GM12801 (cell line): Measurements from ENCODE around the gene OCA2.

ENCODE experiments used
- TF ChIP-seq, protein P1 (sequence below): IDR thresholded peaks from one replicate; pipeline ENCODE4 v1.5.1; 2011; ENCODE audit warnings: control low read depth; ENCODE audit not compliant: insufficient read length; ENCODE audit errors: extremely low read depth

OCA2 gene

DNA sequence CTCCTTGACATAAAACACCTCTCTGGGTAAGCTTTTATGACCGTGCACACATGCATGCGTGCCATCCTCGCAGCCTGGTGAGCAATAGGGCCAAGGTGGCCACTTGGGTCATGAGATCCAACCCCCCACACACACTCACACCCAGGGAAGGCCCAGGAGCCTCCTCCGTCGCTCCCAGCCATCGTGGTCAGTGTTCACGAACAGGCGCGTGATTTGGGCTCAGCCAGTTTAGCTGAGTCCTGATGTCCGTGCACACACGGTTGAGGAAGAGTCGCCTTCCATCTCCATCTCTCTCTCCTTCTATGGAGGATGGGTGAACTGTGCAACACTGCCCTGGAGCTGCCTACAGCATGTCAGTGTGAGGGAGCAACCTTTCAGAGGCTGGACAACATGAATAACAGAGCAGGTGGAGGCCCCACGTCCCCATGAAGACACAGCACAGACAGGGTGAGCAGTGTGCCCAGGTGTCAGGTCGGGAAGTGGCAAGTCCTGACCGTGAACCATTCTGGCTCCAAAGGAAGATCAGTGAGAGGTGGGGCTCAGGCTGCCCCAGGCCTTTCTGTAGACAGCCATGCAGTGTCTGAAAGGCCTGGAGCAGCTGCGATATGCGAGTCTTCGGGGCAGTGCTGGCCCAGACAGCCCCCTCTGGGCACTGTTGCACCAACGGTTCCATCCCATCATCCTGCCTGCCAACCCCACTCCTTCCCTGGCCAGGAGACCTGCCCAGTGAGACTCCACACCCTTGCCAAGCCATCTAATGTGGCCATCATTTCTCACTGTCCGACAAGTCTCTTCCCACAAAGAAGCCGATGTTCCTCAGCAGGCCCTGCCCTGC lies 253.4 kb downstream of the OCA2 start:
- TF ChIP-seq, protein P1, sequence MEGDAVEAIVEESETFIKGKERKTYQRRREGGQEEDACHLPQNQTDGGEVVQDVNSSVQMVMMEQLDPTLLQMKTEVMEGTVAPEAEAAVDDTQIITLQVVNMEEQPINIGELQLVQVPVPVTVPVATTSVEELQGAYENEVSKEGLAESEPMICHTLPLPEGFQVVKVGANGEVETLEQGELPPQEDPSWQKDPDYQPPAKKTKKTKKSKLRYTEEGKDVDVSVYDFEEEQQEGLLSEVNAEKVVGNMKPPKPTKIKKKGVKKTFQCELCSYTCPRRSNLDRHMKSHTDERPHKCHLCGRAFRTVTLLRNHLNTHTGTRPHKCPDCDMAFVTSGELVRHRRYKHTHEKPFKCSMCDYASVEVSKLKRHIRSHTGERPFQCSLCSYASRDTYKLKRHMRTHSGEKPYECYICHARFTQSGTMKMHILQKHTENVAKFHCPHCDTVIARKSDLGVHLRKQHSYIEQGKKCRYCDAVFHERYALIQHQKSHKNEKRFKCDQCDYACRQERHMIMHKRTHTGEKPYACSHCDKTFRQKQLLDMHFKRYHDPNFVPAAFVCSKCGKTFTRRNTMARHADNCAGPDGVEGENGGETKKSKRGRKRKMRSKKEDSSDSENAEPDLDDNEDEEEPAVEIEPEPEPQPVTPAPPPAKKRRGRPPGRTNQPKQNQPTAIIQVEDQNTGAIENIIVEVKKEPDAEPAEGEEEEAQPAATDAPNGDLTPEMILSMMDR, result no peak

DNA sequence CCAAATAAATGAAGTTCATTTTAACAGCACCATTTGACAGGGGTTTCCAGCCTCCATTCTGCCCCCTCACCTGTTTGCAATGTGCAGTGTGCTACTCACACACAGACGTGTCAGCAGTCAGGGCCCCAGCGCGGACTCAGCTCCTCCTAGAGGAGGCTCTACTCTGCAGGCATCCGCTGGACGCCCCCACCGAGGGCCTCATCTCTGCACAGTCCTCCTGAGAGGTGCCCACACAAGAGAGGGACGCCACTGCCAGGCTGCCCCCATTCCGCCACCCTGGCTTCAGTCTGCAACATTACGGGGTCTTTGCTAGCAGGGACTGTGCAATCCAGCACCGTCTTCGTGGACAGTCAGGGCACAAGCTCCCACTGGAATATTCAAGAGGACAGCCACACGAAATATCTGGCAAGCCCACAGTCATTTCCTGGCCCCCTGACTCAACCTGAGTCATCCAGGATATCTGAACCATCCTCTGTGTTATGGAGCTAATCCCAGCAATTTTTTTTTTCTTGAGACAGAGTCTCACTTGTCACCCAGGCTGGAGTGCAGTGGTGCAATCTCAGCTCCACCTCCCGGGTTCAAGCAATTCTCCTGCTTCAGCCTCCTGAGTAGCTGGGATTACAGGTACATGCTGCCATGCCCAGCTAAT lies 255.0 kb downstream of the OCA2 start:
- TF ChIP-seq, protein P1, result no peak

DNA sequence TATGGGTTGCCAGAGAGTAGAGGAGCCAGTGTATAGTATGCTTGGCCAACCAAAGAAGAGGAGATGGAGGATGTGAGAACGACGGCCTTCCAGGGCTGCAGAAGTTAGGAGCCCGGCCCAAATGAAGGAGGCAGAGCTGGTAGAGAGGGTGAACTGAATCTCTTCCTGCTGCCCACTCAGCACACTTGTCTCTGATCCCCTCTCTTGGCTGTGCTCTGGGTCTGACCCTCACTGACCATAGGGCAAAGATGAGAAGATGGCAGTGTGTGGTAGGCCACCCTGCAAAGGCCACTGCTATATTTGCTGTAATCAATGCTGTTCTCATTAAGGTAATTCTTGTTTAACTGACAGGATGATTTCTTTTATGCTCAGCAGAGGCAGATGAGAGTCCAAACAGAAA lies 256.0 kb downstream of the OCA2 start:
- TF ChIP-seq, protein P1, result no peak

DNA sequence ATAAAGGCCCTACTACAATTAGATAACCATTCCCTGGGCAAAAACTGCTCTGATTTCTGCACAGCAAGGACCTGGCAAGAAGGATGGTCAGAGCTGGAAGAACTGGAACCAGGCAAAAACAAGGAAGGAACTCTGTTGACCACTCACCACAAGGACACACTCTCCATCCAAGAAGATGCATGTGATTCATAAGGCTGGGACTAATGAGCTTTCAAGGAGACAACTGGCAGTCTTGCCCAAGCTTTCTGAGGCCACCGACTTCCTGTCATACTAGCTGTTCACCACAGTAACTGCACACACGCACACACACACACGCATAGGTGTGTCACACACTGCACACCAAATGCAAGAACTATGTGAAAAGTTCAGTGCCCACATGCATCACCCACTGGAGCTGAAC lies 256.6 kb downstream of the OCA2 start:
- TF ChIP-seq, protein P1, result no peak

GRCh38 chr15:27835233-27835939 lies 263.7 kb downstream of the OCA2 start:
- TF ChIP-seq, protein P1, result no peak

DNA sequence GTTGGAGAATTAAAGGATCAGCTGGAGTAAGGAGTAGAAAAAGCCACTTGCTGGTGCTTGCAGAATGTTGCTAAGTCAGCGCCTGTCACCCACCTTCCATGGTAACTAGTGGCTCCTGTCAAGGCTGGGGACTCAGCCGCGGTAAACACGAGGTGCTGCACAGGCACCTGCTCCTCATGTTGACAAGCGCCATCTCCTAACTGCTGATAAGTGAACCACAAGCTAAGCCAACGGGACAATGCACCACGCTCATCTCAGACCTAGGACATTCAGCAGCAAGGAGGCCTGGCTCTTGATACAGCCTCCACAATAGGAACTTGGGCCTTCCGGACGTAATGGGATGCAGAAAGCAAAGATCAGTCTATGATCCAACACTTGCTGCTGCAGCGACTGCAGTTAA lies 264.4 kb downstream of the OCA2 start:
- TF ChIP-seq, protein P1, result no peak

- TF ChIP-seq, protein P1, result no peak
Observed at GRCh38 chr15:27833974-27834373, 265.1 kb downstream of the OCA2 start.
